HG03558 (cell line): Measurements from ENCODE around the gene MDFIC.
A peak's percentile ranks its signal among the peaks of the same experiment; 100 is the strongest.

Experiments used
- ATAC-seq: cut with Tn5 transposase; IDR thresholded peaks from one replicate; pipeline ENCODE4 v1.9.1; 2021; ENCODE audit warnings: moderate number of reproducible peaks; ENCODE audit not compliant: unreplicated experiment; ENCODE audit errors: extremely low read depth

MDFIC gene

GRCh38 chr7:115032715-115033703, 111.1 kb downstream of the MDFIC start:
- ATAC-seq, result no peak

DNA sequence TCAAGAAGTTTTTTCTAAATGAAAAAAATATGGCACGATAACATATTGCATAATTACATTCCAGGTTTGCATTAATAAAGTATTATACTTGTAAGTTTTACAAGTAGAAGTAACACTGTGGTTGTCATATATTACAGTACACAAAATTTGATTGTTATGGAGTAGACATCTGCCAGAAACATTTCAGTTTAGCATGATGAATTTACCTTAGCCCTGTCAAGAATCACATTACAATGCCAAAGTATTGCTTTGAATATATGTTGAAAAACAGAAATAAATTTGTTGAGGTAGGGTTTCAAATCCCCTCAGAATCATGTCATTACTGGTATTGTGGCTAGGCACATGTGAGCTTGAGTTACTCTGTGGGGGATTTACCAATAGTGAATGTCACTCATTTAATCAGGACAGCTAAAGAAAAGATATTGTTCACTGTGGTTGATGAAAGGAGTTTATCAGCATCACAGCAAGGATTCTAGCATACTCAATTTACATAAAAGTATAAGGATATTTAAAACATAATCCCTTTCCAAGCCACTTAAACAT, 112.1 kb downstream of the MDFIC start:
- no peak for ATAC-seq

- no peak for ATAC-seq
Measured at GRCh38 chr7:115034515-115034914, 112.6 kb downstream of the MDFIC start.

GRCh38 chr7:115037128-115037802, 115.4 kb downstream of the MDFIC start:
- ATAC-seq, result no peak

DNA sequence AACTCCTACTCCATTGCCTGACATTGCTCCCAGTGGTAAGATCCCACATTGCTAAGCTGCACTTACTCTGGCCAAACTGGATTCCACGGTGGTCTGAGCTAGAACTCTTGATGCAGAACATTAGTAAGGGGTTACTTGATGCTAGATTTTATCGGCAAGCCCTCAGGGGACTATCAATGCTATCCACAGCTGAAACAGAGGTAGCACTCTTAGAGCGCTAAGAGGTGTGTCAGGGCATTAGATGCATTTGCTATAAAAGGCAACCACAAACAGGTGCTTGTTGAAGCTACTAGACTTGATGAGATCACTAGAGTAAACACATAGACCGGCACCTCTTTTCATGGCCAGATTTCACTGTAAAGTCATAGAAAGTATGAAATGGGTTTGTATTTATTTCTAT, 116.3 kb downstream of the MDFIC start:
- ATAC-seq, result no peak

DNA sequence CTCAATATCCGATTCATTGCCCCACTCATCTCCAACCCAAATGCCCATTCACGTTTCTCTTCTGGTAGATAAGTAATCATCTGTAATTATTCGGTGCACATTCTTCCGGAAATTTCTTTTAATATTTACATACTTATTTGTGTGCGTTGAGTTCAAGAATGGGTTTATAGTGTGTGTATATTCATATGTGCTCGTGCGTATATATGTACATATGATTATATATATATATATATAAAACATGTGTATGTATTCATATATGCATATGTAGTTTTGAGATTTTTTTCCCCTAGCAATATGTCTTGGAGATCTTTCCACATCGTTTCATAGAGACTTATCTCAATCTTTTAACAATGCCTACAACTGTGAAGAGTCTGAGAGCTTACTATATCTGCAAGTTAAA, 118.2 kb downstream of the MDFIC start:
- no peak for ATAC-seq

GRCh38 chr7:115040495-115040894, 118.6 kb downstream of the MDFIC start:
- ATAC-seq, result no peak

DNA sequence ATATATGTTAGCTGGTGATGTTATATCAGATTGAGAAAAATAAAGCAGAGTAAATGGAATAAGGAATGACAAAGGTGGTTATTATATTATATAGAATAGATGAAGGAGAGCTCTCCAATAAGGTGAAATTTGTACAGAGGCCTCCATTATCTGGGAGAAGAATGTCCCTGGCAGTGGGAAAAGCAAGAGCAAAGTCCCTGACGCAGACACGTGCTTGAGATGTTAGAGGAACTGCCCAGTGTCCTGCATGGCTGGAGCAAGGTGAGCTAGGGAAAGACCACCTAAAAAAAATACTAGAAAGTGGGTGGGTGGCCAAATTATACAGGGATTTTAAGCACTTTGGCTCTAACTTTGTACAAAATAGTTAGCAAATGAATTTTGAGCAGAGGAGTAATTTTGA, 120.7 kb downstream of the MDFIC start:
- no peak for ATAC-seq

- no peak for ATAC-seq
Measured at GRCh38 chr7:115043605-115044004, 121.7 kb downstream of the MDFIC start.

- no peak for ATAC-seq
Measured at GRCh38 chr7:115044224-115044623, 122.3 kb downstream of the MDFIC start.

- no peak for ATAC-seq
Measured at GRCh38 chr7:115047958-115048720, 126.2 kb downstream of the MDFIC start.

DNA sequence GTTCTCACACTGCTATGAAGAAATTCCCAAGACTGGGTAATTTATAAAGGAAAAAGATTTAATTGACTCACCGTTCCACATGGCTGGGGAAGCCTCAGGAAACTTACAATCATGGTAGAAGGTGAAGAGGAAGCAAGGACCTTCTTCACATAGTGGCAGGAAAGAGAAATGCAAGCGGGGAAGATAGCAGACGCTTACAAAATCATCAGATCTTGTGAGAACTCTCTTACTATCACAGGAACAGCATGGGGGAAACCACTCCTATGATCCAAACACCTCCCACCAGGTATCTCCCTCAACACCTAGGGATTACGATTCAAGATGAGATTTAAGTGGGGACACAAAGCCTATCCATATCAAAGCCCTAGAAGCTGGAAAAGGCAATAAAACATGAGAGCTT, 130.8 kb downstream of the MDFIC start:
- no peak for ATAC-seq

DNA sequence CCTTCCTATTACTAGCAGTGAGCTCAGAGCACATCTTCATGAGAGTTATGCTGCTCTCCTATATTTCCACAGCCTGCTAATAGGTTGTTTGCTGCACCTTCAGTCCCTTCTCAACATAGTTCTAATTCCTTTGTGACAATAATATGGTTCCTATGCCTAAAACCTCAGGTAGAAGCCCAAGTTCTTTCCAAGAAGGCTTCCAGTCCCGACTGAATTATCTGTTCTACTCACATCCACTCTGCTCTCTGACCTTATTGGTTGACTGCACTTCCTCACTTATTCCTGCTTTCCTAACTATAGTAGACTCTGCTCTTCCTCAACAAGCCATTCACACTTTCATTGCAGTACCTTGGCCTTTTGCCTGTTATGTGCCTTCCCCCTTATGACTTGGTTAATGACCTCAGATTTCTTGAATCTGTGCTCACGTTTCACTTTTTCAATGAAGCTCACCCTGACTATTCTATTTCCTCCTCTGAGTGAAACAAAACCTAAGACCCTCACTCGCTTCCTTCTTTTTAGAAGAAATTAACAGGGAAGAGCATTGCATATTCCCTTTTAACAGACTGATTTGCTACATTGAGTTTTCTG, 132.7 kb downstream of the MDFIC start:
- ATAC-seq, result no peak

DNA sequence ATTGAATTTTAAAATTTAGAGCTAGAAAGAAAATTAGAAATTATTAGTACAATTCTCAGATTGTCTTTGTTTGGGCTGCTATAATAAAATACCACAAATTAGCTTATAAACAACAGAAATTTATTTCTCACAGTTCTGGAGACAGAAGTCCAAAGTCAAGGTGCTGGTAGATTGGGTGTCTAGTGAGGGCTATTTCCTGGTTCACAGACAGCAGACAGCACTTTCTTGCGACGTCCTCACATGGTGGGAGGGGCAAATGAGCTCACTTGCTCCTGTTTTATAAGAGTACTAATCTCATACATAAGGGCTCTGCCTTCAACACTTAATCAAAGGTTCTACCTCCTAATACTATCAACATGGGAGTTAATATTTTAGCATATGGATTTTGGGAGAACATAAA, 134.1 kb downstream of the MDFIC start:
- ATAC-seq, result no peak

DNA sequence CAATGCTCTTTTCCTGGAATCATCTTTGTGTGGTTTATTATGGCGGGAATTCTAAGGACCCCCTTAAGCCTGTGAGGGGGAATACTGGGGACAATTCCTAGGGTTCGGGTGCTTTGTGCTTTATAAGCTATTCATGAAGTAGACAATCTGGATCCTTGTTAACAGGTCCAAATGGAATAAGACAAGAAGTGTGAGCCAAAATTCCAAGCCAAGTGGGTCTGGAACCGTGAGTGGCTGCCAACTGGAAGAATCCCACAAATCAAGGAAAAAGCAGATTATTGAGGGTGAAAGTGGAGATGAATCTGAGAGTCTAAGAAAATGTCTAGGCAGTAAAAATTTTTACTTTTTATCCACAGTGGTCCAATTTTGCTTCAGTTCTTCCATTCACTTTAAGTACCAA, 136.8 kb downstream of the MDFIC start:
- ATAC-seq, result no peak

- no peak for ATAC-seq
Measured at GRCh38 chr7:115059321-115059720, 137.4 kb downstream of the MDFIC start.

- ATAC-seq, result no peak
Measured at GRCh38 chr7:115060095-115060870, 138.4 kb downstream of the MDFIC start.

DNA sequence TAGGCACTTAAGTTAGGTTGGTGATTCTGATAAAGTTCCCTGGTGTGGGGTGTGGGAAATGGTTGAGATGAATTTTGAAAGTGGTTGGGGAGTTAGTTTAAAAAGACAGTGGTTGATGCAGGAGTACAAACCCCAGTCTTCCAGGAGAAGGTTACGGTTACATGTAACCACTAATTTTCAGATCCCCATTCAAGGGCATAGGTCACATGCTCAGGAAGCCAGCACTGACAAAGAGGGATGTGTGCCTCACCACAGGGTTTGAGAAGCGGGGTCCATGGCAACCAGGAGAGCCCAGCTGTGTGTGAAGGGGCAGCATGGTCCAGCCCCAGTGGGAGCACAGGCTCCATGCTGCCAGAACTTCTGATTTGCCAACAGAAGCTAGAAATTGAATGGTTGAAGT, 144.2 kb downstream of the MDFIC start:
- peak; percentile 60 for ATAC-seq

GRCh38 chr7:115066634-115067033, 144.7 kb downstream of the MDFIC start:
- no peak for ATAC-seq
